IMR-90 (cell line): Measurements from ENCODE around the gene HACE1. TPM values are rescaled to one million over a fixed set of nuclear protein-coding genes. Genes with fewer than 3 reads are reported as not detected.

ENCODE experiments used
- ATAC-seq: fragments of 200-7000 bp; cut with Tn5 transposase; 2 replicates; pipeline ENCODE4 v1.9.1; 2020; ENCODE audit warnings: low read depth, mild to moderate bottlenecking, moderate library complexity
- BruUV-seq: library from RNA; stranded (reverse); fragments of 400-500 nt; replicated peaks from 2 replicates; lab custom pipeline; 2021; lab: Mats Ljungman, UMichigan
- CTCF ChIA-PET: fragments of 300-600 bp; formaldehyde crosslinking; extraction: SDS; loops from one replicate; lab custom pipeline; 2021; ENCODE audit warnings: antibody characterized with exemption; lab: Yijun Ruan, JAX
- POLR2A ChIA-PET: fragments of 300-600 bp; sonication (Branson Sonifier 250); formaldehyde crosslinking; loops from one replicate; lab custom pipeline; 2022; ENCODE audit warnings: antibody characterized with exemption; ENCODE audit not compliant: unreplicated experiment; lab: Charles Lee
- DNase-seq: peaks from one replicate; pipeline ENCODE4 v3.0.0; 2013
- H2AFZ ChIP-seq: replicated peaks from 2 replicates; pipeline ENCODE3; 2013; ENCODE audit warnings: low read length, mild to moderate bottlenecking; ENCODE audit not compliant: poor library complexity
- H2AK5ac ChIP-seq: 2 replicates; pipeline ENCODE4 v1.6.1; 2013; ENCODE audit warnings: low read depth, low read length, inconsistent platforms
- H2AK9ac ChIP-seq: replicated peaks from 2 replicates; pipeline ENCODE3; 2013; ENCODE audit warnings: mild to moderate bottlenecking, low read depth, low read length, moderate library complexity; ENCODE audit not compliant: poor library complexity
- H2BK120ac ChIP-seq: 2 replicates; pipeline ENCODE4 v1.6.1; 2013; ENCODE audit warnings: low read depth, low read length, inconsistent platforms
- H2BK15ac ChIP-seq: 3 replicates; pipeline ENCODE4 v1.6.1; 2013; ENCODE audit warnings: low read depth, low read length, inconsistent platforms
- H2BK20ac ChIP-seq: 2 replicates; pipeline ENCODE4 v1.6.1; 2013; ENCODE audit warnings: low read depth, mild to moderate bottlenecking, inconsistent platforms, low read length, moderate library complexity
- H2BK5ac ChIP-seq: 2 replicates; pipeline ENCODE4 v1.6.1; 2013; ENCODE audit warnings: mild to moderate bottlenecking, low read depth, low read length, inconsistent platforms; ENCODE audit not compliant: poor library complexity, severe bottlenecking
- H3K14ac ChIP-seq: replicated peaks from 2 replicates; pipeline ENCODE4 v1.6.1; 2013; ENCODE audit warnings: low read depth, low read length, inconsistent platforms
- H3K18ac ChIP-seq: 2 replicates; pipeline ENCODE4 v1.6.1; 2013; ENCODE audit warnings: low read depth, low read length, control low read depth
- H3K23ac ChIP-seq: 2 replicates; pipeline ENCODE4 v1.6.1; 2013; ENCODE audit warnings: low read depth, low read length, inconsistent platforms
- H3K27ac ChIP-seq: 2 replicates; pipeline ENCODE4 v1.5.1; 2013; ENCODE audit warnings: mild to moderate bottlenecking, control low read depth, low read length; ENCODE audit not compliant: insufficient read depth
- H3K27me3 ChIP-seq: 2 replicates; pipeline ENCODE4 v1.6.1; 2013; ENCODE audit warnings: low read length; ENCODE audit not compliant: control insufficient read depth, insufficient read depth
- H3K36me3 ChIP-seq: 2 replicates; pipeline ENCODE4 v1.6.1; 2013; ENCODE audit warnings: low read length, mixed read lengths; ENCODE audit not compliant: control insufficient read depth, insufficient read depth
- H3K4ac ChIP-seq: 2 replicates; pipeline ENCODE4 v1.6.1; 2013; ENCODE audit warnings: low read depth, low read length, inconsistent platforms
- H3K4me1 ChIP-seq: 2 replicates; pipeline ENCODE4 v1.6.1; 2013; ENCODE audit warnings: low read length, mixed read lengths; ENCODE audit not compliant: control insufficient read depth, insufficient read depth
- H3K4me2 ChIP-seq: 2 replicates; pipeline ENCODE4 v1.6.1; 2013; ENCODE audit warnings: low read depth, mild to moderate bottlenecking, control low read depth, low read length, moderate library complexity
- H3K4me3 ChIP-seq: 2 replicates; pipeline ENCODE4 v1.5.1; 2013; ENCODE audit warnings: low read depth, mild to moderate bottlenecking, control low read depth, low read length, moderate library complexity; ENCODE audit not compliant: insufficient read depth
- H3K56ac ChIP-seq: 2 replicates; pipeline ENCODE4 v1.6.1; 2013; ENCODE audit warnings: low read length, inconsistent platforms; ENCODE audit not compliant: insufficient read depth; ENCODE audit errors: extremely low read depth
- H3K79me1 ChIP-seq, 2 experiments: 2 replicates each; pipeline ENCODE4 v1.6.1; 2013; ENCODE audit warnings: low read length in 2 of 2, inconsistent platforms in 1 of 2, low read depth in 1 of 2
- H3K9ac ChIP-seq: 2 replicates; pipeline ENCODE4 v1.6.1; 2013; ENCODE audit warnings: low read depth, low read length, control low read depth
- H3K9me1 ChIP-seq: 2 replicates; pipeline ENCODE4 v1.6.1; 2013; ENCODE audit warnings: low read length, inconsistent platforms; ENCODE audit not compliant: insufficient read depth
- H3K9me3 ChIP-seq: 2 replicates; pipeline ENCODE4 v1.6.1; 2013; ENCODE audit warnings: low read length; ENCODE audit not compliant: control insufficient read depth, insufficient read depth
- H4K20me1 ChIP-seq: 2 replicates; pipeline ENCODE4 v1.6.1; 2013; ENCODE audit warnings: low read length, inconsistent platforms; ENCODE audit not compliant: insufficient read depth
- H4K5ac ChIP-seq: 2 replicates; pipeline ENCODE4 v1.6.1; 2013; ENCODE audit warnings: mild to moderate bottlenecking, low read depth, low read length, control low read depth
- H4K8ac ChIP-seq, 2 experiments: 2 replicates each; pipeline ENCODE4 v1.6.1; 2013; ENCODE audit warnings: low read depth in 2 of 2, low read length in 2 of 2, control low read depth in 1 of 2, inconsistent platforms in 1 of 2
- H4K91ac ChIP-seq: 2 replicates; pipeline ENCODE4 v1.6.1; 2013; ENCODE audit warnings: low read depth, low read length, inconsistent platforms; ENCODE audit not compliant: insufficient read depth
- MAFK ChIP-seq: IDR thresholded peaks from 2 replicates; pipeline ENCODE4 v1.6.1; 2012; ENCODE audit warnings: low read depth, low read length, improper control_type of control experiment
- MXI1 ChIP-seq: IDR thresholded peaks from 2 replicates; pipeline ENCODE4 v1.6.1; 2012; ENCODE audit warnings: low read depth, mild to moderate bottlenecking, low read length, moderate library complexity, borderline replicate concordance
- WGBS, 2 experiments: methylation state at CpG; one replicate each; pipeline versions ENCODE4 v1.1.5 to v1.1.7; 2013; ENCODE audit warnings: missing lambda C conversion rate in 2 of 2; ENCODE audit not compliant: insufficient read length in 1 of 2; ENCODE audit errors: extremely low coverage in 2 of 2; 5-methylcytosine and 5-hydroxymethylcytosine counted together
- dilution Hi-C: fragments of 300-500 bp; cut with HindIII; formaldehyde crosslinking; loops from one replicate; pipeline ENCODE4 v1.14.3; 2018; ENCODE audit warnings: low sequenced_read_pairs; ENCODE audit not compliant: unreplicated experiment
- in situ Hi-C: fragments of 300-500 bp; cut with MboI; formaldehyde crosslinking; loops from 3 replicates; pipeline ENCODE4 v1.14.3; 2019; ENCODE audit warnings: low sequenced_read_pairs, inconsistent platforms, mixed read lengths
- intact Hi-C: fragments of 100-400 bp; cut with micrococcal nuclease; formaldehyde crosslinking; loops from 2 replicates; pipeline ENCODE4 v1.10.0; 2022
- polyA plus RNA-seq, 3 experiments: library from polyadenylated mRNA; depleted of rRNA; stranded (reverse); fragments of >200 nt; gene quantifications; 2 replicates each; pipeline ENCODE4 v1.2.3, GENCODE V29; 2012; ENCODE audit warnings: low replicate concordance in 1 of 3
- total RNA-seq: library from RNA; depleted of rRNA; stranded (reverse); fragments of >200 nt; gene quantifications from 2 replicates; pipeline ENCODE4 v1.2.3, GENCODE V29; 2012

Gene HACE1
- total and polyA plus RNA-seq, 2 of the 4 experiments (the other 2 are of a cell fraction) = 5.4 to 10.8 TPM

- ATAC-seq (peak; percentile 62), DNase-seq (peak; percentile 75)
- H4K8ac ChIP-seq = no peak overlapping the region
- ChIA-PET POLR2A (interaction anchor here (0.6 kb wide), 1 partner anchor 164 kb away, joined by 4 read pairs; no protein-coding TSS in a partner anchor), CTCF (interaction anchor here (0.5 to 0.6 kb wide), 2 partner anchors 203 to 659 kb away, joined by 4 read pairs; no protein-coding TSS in a partner anchor)
- H2AK9ac ChIP-seq = no peak overlapping the region
- dilution Hi-C loops (no loop called here), in situ Hi-C loops (no loop called here), intact Hi-C loops (no loop called here)
- H3K4me2 ChIP-seq = peak overlapping the region; percentile 57; the same call in 1 of the 2 replicates
- no peaks in the 10 kb centered on the region for H3K79me1 ChIP-seq
- peak overlapping the region; percentile 30 for H2BK5ac ChIP-seq
- H3K27me3 ChIP-seq = no peaks in the 10 kb centered on the region
- H3K27ac ChIP-seq = no peak overlapping the region
- no peaks in the 10 kb centered on the region for H3K9me3 ChIP-seq
- H4K20me1 ChIP-seq = no peaks in the 10 kb centered on the region
- no peak overlapping the region for H3K23ac ChIP-seq
- no peak overlapping the region for H3K56ac ChIP-seq
- BruUV-seq = no TSS peak
- no peak overlapping the region for H2BK20ac ChIP-seq
- H3K14ac ChIP-seq = no peak overlapping the region
- TF ChIP-seq MAFK = 0 out of 2 replicates have a peak, but pooled peaks have one; percentile 15
- TF ChIP-seq MXI1 = no peak
- no peak overlapping the region for H2AK5ac ChIP-seq
- no peak overlapping the region for H3K4me3 ChIP-seq
- H3K36me3 ChIP-seq = no peaks in the 10 kb centered on the region
- H4K91ac ChIP-seq = no peak overlapping the region
- H3K4ac ChIP-seq = no peak overlapping the region
- no peak overlapping the region for H4K5ac ChIP-seq
- no peak overlapping the region; the same call in 1 of the 2 replicates for H3K9ac ChIP-seq
- no peaks in the 10 kb centered on the region for H3K4me1 ChIP-seq
- H2AFZ ChIP-seq = no peak overlapping the region
- H3K9me1 ChIP-seq = 0 out of 2 replicates have a peak, but pooled peaks cover 2% of the 10 kb centered on the region
- H2BK15ac ChIP-seq = no peak overlapping the region
- H2BK120ac ChIP-seq = no peak overlapping the region
- no CpG with 5 or more reads among the region's 4 CpGs for WGBS, 2 experiments
- H3K18ac ChIP-seq = no peak overlapping the region
These were observed 131.3 kb downstream of the HACE1 start for GRCh38 chr6:104728448-104728847.
